Astrocyte (in vitro differentiated cells and primary cell): ENCODE measurements around the gene PDCD1.

Source experiments
- CTCF ChIP-seq: IDR thresholded peaks from 2 replicates; pipeline ENCODE4 v1.5.1; 2011; ENCODE audit warnings: low read depth, mild to moderate bottlenecking, inconsistent platforms, low read length, moderate library complexity; ENCODE audit not compliant: insufficient read depth
- EZH2 ChIP-seq: IDR thresholded peaks from 2 replicates; pipeline ENCODE4 v1.6.1; 2012; ENCODE audit warnings: mild to moderate bottlenecking, low read length, inconsistent platforms; ENCODE audit not compliant: insufficient read depth

GRCh38 chr2:241886840-241887447 is 28.2 kb upstream of the PDCD1 start:
- TF ChIP-seq CTCF (no peak), EZH2 (no peak)
